ENCODE data around the gene ABHD2.
"Not testable (repeated sequence)": the region's sequence is repeated elsewhere in the genome, so short reads cannot be mapped to it uniquely, and the experiment has no call there.

Gene ABHD2

GRCh38 chr15:89141159-89141558 is 52.9 kb downstream of the ABHD2 start:
- not testable (repeated sequence) for DNase-seq

DNA sequence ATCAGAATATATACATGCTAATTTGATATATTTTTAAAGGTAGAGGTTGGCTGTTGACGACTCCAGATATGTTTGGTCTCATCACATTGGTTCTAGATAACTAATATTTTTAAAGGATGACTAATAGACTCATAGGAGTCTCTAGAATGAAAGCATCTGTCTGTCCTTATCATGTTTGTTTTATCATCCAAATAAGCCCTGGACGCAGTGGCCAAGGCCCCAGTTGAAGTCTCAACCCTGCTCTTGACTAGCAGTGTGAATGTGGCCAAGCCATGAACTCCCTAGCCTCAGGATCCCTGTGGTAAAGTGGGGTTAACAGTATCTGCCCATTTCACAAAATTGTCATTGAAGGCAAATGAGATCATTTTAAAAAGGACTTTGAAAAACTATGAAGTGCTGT is 53.6 kb downstream of the ABHD2 start:
- DNase-seq = no peak

GRCh38 chr15:89142423-89142822 is 54.2 kb downstream of the ABHD2 start:
- DNase-seq = no peak

- peak; percentile 41 for DNase-seq
Measured at GRCh38 chr15:89143503-89144162, 55.4 kb downstream of the ABHD2 start.

GRCh38 chr15:89144491-89144890 is 56.2 kb downstream of the ABHD2 start:
- DNase-seq = no peak

DNA sequence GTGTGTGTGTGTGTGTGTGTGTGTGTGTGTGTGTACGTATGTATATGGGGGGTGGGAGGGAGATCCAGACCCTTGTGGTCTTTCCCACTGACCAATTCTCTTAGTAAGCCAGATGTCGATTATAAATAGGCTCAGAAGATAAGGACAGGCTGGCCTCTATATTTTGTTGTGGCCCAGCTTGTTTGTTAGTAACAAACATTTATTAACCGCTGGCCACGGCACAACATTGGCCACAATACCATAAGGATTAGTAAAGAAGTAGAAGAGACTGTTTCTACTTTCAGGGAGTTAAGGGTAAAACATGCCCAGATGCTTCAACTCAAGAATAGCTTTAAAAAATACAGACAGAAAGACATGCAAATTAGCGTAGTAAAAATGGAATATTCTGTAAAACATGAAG is 58.1 kb downstream of the ABHD2 start:
- DNase-seq = no peak

GRCh38 chr15:89148126-89148525 is 59.9 kb downstream of the ABHD2 start:
- DNase-seq = no peak

DNA sequence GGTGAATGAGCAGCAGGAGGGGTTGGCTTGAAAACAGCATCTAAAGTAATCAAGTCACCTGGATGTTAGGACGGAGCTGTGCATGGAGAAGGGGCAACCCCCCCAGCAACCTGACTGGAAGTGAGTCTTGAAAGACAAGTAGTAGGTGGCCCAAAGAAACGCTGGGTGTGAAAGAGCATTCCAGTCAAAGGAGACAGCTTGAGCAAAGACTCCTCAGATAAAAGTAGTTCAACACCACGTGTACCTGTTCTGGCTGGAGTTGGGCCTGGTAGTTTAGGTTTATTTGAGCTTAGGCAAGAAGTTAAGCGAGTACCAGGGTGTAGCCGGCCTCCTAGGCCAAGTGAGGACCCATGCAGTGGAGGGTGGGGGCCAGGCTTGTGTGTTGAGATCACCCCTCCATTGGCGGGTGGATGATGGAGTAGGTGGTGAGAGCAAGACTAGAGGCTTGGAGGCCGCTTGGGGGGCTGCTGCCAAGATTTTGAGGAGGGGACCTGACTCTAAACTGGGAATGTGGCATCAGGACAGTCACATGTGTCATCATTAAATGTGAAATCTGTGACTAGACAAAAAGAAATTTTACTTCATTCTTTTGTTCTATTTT is 61.3 kb downstream of the ABHD2 start:
- no peak for DNase-seq

- no peak for DNase-seq
Measured at GRCh38 chr15:89150287-89150686, 62.0 kb downstream of the ABHD2 start.

DNA sequence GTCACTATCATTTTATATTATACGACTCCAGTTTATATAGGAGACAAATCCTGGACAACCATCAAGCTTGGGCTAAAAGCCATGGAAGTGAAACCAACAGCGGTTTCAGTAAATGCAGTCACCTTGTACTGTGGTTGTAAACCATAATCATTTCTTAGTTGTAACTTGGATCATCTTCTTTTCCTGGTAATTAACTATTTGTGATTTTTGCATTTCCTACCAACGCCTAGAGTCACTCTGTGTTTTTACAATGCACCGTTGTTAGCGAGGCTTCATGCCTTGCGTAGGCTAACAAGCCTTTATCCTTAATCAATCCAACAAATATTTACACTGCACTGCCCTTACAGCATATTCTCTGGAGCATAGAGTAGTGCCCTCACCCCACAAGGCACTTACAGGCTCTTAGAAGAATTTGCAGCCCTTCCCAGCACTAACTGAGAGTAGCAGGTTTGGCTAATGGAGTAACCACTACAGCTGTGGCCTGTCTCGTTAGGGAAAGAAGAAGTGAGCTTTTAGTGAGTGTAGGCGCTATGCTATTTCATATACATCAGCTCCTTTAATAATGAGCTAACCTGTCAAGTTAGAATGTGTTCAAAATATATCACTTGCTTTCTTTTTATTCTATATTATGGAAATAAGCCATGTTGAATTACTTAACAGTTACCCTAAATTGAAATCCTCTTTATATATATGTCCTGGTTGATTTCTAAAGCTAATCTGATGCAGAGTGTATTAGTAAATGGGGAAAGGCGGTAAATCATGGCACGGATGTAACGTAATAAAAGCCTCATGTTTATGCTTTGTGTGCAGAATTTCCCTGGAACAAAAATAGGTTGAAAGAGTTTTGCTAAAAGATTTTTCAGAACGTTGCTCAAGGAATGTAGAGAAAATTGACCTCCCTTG is 62.8 kb downstream of the ABHD2 start:
- no peak for DNase-seq

- DNase-seq = no peak
Measured at GRCh38 chr15:89155122-89155521, 66.9 kb downstream of the ABHD2 start.

DNA sequence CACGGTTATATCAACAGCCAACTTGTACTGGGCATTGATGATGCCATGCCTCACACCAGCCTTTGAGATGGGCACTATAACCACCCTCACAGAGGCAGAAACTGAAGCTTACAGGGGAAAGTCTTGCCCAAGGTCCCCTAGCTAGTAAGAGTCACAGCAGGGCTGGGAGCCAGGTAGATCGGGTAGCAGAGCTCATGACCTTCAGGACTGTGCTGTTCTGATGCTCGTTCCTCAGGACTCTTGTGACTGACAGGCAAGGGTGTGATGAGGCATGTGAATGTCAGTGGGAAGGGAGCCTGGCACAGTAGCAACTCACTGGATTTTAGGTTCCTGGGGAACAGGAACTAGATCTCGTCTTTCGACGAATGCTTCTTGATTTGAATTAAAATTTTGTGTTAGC is 67.4 kb downstream of the ABHD2 start:
- no peak for DNase-seq

DNA sequence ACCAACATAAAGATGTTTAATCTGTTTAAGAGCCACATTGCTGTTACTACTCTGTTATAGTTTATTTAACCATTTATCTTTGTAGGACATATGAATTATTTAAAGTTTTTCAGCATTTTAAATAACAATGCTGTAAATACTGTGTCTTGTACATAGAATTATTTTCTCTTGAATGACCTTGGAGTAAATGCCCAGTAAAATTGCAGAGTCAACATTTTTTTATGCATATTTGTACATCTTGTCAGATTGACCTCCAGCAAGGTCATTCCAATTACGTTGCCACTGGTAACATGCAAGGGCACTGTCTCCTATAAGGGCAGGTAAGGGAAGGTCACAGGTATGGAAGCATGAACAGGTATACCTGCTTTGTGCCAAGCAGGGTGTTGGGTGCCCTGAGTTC is 68.8 kb downstream of the ABHD2 start:
- DNase-seq = no peak

GRCh38 chr15:89157918-89158564 is 69.8 kb downstream of the ABHD2 start:
- DNase-seq = no peak

- DNase-seq = no peak
Measured at GRCh38 chr15:89161666-89162065, 73.4 kb downstream of the ABHD2 start.

DNA sequence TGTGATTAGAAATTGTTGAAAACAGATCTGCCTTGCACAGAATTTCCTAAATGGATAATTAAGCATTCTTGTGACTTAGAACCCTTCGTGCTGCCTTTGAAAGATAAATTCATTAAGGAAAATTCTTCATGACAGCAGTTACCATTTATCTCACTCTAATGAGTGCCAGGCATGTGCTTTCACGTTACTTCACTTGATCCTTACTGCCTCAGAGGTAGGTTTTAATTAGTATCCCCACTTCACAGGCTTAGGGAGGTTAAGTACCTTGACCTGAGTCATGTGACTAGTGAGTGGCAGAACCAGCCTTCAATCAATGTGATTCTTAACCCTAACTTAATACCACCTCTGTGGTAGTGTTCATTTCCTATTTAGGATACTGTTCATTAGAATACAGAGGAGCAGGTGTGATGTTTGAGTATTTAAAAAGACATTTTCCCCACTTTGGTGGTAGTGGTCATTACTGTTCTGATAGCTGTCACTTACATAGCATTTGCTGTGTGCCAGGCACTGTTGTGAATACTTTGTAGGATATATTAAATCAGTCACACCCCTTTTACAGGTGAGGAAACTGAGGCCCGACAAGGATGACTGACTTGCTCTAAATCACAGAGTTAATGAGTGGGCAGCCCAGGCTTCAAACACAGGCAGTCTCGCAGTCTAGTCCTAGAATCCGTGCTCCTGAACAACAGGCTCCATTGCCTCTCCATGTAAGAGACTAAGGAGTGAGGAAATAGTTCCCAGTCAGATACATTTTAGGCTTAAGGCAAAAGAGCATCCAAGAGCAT is 75.2 kb downstream of the ABHD2 start:
- no peak for DNase-seq

DNA sequence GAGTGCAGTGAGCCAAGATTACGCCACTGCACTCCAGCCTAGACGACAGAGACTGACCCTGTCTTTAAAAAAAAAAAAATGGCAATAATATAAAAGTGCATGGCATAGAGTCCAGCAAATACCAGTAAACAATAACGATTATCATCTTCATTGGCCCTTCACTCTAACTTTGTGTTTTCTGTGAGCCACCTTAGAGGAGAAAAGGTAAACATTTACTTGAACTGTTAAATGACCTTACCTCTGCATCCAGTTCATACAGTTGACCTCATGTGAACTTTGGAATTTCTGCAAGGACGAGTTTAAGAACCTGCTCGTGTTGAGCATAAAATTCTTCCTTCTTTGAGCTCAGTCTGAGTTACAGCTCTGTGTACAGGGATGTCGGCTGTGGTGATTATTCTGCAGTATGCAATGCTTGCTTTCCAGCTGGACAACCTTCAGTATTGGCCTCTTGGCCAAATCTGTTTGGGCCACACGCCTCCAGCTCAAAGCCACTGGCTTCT is 76.5 kb downstream of the ABHD2 start:
- no peak for DNase-seq

GRCh38 chr15:89165677-89166076 is 77.4 kb downstream of the ABHD2 start:
- no peak for DNase-seq

DNA sequence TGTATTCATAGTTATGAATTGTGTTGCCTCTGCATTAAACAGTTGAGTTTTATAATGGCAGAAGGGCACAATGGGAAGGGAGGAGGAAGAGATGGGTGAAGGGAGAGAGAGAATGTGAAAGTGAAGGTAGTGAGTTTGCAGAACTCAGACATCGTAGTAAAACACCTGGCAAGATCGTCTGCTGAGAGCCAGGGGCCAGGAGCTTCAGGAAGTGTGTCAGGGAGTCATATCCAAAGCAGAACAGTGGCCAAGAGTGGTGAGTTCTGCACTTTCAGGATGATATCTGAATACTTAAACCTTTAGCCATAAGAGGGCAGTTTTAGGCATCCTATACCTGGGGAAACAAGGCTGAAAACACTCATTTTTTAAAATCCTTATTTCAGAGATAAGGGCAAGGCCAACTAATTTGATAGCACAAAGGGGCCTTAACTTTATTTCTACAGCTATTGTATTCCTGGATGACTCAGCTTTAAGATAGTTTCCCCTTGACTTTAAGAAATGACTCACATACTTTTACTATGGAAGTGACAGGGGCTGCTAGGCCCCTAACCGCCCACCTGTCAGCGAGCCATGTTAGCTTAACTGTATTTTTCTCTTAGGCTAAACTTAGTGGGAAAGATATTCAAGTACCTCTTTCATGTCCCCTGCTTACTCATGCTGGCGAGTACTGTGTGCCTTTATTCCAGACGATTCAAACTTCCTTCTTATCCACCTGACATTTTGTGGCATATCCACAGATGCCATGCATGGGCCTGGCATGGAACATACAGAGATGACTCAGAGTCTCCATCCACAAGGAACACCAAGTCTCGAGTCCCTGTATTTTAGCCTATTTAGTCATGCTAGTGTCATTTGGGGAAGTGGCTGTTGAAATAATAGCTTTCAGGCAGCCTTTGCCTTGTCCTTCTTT is 79.3 kb downstream of the ABHD2 start:
- no peak for DNase-seq

DNA sequence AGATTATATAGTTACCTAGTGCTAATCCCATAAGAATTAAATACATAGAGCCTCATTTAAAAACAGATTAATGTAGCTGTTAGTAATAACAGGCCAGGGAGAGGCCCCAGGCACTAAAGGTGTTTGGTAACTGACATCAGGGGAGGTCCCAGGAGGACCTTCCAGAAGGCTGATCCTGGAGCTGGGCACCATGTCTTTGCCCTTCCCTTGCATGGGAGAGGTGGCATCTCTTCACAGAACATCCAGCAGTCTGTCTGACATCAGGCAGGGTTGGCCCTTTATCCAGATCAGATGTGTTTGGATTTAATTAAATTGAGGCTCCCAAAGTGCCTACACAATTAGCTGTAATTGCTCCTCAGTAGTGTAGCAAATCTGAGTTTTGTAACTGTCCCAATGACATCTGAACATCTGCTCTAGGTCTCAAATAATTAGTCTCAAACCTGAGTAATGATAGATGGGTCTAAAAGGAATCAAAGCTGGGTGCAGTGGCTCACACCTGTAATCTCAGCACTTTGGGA is 80.1 kb downstream of the ABHD2 start:
- DNase-seq = no peak

DNA sequence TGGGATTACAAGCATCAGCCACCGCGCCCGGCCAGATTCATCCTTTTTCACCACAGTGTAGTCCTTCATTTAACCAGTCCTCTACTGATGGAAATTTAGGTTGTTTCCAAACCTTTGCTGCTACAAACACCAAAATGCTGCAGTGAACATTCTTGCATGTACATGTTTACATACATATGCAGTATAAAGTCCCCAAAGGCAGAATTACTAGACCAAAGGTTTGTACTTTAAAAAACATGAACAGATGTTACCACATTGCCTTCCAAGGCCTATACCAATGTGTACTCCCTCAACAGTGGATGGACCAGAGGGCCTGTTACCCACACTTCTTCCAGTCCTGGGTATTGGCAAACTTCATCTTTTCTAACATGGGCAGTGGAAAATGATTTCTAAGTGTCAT is 82.1 kb downstream of the ABHD2 start:
- no peak for DNase-seq

Data from amniotic stem cell (primary cell).